H1 (cell line): ENCODE data around the gene HMGA1. TPM values are rescaled to one million over a fixed set of nuclear protein-coding genes. Genes with fewer than 3 reads are reported as not detected.
A peak's percentile ranks its signal among the peaks of the same experiment; 100 is the strongest.

Experiments used
- CREB1 ChIP-seq: IDR thresholded peaks from 2 replicates; pipeline ENCODE4 v1.6.1; 2012; ENCODE audit warnings: inconsistent platforms
- EP300 ChIP-seq, 2 experiments: IDR thresholded peaks; 1 replicate in 1 of 2; 2 replicates in 1 of 2; pipeline ENCODE4 v1.6.1; 2011 to 2012; ENCODE audit warnings: low read depth in 2 of 2, low read length in 2 of 2, mild to moderate bottlenecking in 2 of 2, borderline replicate concordance in 1 of 2, inconsistent platforms in 1 of 2, moderate library complexity in 1 of 2
- GTF2F1 ChIP-seq: IDR thresholded peaks from 2 replicates; pipeline ENCODE4 v1.6.1; 2012; ENCODE audit warnings: low read depth, low read length, improper control_type of control experiment, borderline replicate concordance
- KDM4A ChIP-seq: IDR thresholded peaks from one replicate; pipeline ENCODE4 v1.7.1; 2012; ENCODE audit warnings: low read depth, mild to moderate bottlenecking, moderate library complexity, low read length, inconsistent platforms; ENCODE audit not compliant: severe bottlenecking
- PHF8 ChIP-seq: fragments of 200-600 bp; sonication (generic); conservative IDR thresholded peaks from 2 replicates; pipeline ENCODE4 v1.7.1; 2012; ENCODE audit warnings: low read depth, mild to moderate bottlenecking, inconsistent platforms, low read length, moderate library complexity
- SAP30 ChIP-seq: fragments of 300-600 bp; sonication (generic); IDR thresholded peaks from 2 replicates; pipeline ENCODE4 v1.7.1; 2012; ENCODE audit warnings: low read length, moderate library complexity, mild to moderate bottlenecking, inconsistent platforms; ENCODE audit not compliant: insufficient read depth, insufficient replicate concordance
- SIRT6 ChIP-seq: IDR thresholded peaks from one replicate; pipeline ENCODE4 v1.7.1; 2012; ENCODE audit warnings: low read length, inconsistent platforms
- SUZ12 ChIP-seq: fragments of 200-600 bp; sonication (generic); IDR thresholded peaks from 2 replicates; pipeline ENCODE4 v1.6.1; 2012; ENCODE audit warnings: mild to moderate bottlenecking, inconsistent platforms, low read length, moderate library complexity, mixed read lengths
- TCF12 ChIP-seq: IDR thresholded peaks from 2 replicates; pipeline ENCODE4 v1.6.1; 2011; ENCODE audit warnings: low read depth, mild to moderate bottlenecking, low read length
- polyA plus RNA-seq, 7 experiments: library from polyadenylated mRNA; depleted of rRNA in 3 of 7; stranded (reverse) in 5 of 7; unstranded in 2 of 7; fragments of >200 nt in 5 of 7; fragments of 200-250 nt in 2 of 7; gene quantifications; 1 replicate in 5 of 7; 2 replicates in 1 of 7; 4 replicates in 1 of 7; pipeline versions ENCODE4 v1.2.1 to v1.2.3, GENCODE V29; 2011 to 2013; ENCODE audit warnings: missing spikeins in 2 of 7, mixed read lengths in 2 of 7
- total RNA-seq: library from RNA; stranded (reverse); fragmentation: NEBNext Ultra II Directional; extraction: Animal tissue kit (Norgen Biotek cat#: 25700); gene quantifications from 2 replicates; pipeline ENCODE4 v1.2.1, GENCODE V29; 2021
- TF ChIP-seq, protein P1 (sequence below): fragments of 300-600 bp; sonication (generic); IDR thresholded peaks from 2 replicates; pipeline ENCODE4 v1.7.1; 2012; ENCODE audit warnings: low read length, moderate library complexity, mild to moderate bottlenecking, inconsistent platforms; ENCODE audit not compliant: insufficient replicate concordance

The HMGA1 gene
- total and polyA plus RNA-seq, 2 of the 8 experiments (the other 6 are each of a cell fraction or from before 2014, with no cell fraction given), result 1,557 to 2,636 TPM

DNA sequence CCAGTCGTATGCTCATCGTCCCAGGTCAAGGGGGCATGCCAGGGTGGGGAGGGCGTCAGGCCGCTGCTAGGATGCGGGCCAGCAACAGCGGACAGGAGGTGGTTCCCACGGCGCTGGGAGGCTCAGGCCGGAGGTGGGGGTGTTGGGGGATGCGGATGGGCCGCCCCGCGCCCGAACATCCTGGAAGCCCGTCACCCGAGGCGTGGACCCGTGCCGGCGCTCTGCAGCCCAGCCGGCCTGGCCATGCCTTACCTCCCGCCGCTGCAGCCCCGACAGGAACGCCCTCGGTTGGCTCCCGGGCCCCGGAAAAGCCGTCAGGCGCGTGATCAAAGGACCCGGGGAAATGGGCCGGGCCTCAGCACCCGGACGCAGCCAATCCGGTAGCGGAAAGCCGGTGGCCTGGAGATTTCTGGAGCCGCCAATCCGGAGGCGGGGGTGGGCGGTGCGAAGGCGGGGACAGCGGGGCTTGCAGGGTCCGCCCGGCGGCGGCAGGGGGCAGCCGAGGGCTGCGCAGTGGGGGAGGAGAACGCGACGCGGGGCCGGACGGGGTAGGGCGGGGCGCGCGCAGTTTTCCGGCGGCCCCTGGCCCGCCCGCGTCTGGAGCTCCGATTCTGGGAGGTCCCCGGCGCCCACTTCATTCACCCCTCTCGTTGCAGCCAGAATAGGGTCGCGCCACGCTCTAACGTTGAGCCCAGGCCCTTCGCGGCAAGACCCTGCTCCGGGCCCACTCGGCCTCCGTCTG lies 12.2 kb downstream of the HMGA1 start, which contains the start of gene SMIM29 (continued):
- TF ChIP-seq, protein P1, sequence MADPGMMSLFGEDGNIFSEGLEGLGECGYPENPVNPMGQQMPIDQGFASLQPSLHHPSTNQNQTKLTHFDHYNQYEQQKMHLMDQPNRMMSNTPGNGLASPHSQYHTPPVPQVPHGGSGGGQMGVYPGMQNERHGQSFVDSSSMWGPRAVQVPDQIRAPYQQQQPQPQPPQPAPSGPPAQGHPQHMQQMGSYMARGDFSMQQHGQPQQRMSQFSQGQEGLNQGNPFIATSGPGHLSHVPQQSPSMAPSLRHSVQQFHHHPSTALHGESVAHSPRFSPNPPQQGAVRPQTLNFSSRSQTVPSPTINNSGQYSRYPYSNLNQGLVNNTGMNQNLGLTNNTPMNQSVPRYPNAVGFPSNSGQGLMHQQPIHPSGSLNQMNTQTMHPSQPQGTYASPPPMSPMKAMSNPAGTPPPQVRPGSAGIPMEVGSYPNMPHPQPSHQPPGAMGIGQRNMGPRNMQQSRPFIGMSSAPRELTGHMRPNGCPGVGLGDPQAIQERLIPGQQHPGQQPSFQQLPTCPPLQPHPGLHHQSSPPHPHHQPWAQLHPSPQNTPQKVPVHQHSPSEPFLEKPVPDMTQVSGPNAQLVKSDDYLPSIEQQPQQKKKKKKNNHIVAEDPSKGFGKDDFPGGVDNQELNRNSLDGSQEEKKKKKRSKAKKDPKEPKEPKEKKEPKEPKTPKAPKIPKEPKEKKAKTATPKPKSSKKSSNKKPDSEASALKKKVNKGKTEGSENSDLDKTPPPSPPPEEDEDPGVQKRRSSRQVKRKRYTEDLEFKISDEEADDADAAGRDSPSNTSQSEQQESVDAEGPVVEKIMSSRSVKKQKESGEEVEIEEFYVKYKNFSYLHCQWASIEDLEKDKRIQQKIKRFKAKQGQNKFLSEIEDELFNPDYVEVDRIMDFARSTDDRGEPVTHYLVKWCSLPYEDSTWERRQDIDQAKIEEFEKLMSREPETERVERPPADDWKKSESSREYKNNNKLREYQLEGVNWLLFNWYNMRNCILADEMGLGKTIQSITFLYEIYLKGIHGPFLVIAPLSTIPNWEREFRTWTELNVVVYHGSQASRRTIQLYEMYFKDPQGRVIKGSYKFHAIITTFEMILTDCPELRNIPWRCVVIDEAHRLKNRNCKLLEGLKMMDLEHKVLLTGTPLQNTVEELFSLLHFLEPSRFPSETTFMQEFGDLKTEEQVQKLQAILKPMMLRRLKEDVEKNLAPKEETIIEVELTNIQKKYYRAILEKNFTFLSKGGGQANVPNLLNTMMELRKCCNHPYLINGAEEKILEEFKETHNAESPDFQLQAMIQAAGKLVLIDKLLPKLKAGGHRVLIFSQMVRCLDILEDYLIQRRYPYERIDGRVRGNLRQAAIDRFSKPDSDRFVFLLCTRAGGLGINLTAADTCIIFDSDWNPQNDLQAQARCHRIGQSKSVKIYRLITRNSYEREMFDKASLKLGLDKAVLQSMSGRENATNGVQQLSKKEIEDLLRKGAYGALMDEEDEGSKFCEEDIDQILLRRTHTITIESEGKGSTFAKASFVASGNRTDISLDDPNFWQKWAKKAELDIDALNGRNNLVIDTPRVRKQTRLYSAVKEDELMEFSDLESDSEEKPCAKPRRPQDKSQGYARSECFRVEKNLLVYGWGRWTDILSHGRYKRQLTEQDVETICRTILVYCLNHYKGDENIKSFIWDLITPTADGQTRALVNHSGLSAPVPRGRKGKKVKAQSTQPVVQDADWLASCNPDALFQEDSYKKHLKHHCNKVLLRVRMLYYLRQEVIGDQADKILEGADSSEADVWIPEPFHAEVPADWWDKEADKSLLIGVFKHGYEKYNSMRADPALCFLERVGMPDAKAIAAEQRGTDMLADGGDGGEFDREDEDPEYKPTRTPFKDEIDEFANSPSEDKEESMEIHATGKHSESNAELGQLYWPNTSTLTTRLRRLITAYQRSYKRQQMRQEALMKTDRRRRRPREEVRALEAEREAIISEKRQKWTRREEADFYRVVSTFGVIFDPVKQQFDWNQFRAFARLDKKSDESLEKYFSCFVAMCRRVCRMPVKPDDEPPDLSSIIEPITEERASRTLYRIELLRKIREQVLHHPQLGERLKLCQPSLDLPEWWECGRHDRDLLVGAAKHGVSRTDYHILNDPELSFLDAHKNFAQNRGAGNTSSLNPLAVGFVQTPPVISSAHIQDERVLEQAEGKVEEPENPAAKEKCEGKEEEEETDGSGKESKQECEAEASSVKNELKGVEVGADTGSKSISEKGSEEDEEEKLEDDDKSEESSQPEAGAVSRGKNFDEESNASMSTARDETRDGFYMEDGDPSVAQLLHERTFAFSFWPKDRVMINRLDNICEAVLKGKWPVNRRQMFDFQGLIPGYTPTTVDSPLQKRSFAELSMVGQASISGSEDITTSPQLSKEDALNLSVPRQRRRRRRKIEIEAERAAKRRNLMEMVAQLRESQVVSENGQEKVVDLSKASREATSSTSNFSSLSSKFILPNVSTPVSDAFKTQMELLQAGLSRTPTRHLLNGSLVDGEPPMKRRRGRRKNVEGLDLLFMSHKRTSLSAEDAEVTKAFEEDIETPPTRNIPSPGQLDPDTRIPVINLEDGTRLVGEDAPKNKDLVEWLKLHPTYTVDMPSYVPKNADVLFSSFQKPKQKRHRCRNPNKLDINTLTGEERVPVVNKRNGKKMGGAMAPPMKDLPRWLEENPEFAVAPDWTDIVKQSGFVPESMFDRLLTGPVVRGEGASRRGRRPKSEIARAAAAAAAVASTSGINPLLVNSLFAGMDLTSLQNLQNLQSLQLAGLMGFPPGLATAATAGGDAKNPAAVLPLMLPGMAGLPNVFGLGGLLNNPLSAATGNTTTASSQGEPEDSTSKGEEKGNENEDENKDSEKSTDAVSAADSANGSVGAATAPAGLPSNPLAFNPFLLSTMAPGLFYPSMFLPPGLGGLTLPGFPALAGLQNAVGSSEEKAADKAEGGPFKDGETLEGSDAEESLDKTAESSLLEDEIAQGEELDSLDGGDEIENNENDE, result no peak
- TF ChIP-seq SAP30 (peak; percentile 1), CREB1 (peak; percentile 70), TCF12 (no peak), PHF8 (peak; percentile 20), KDM4A (peak; percentile 71), GTF2F1 (no peak), SUZ12 (no peak), EP300 (IDR thresholded peaks at IDR 0.05; ENCODE audit: borderline replicate concordance in 1 of 2, low read depth in 2 of 2, low read length in 2 of 2) (no peak; a peak in 1 of 3 replicates), SIRT6 (no peak)
